Measurements from ENCODE around the gene SNX30.

Gene SNX30

DNA sequence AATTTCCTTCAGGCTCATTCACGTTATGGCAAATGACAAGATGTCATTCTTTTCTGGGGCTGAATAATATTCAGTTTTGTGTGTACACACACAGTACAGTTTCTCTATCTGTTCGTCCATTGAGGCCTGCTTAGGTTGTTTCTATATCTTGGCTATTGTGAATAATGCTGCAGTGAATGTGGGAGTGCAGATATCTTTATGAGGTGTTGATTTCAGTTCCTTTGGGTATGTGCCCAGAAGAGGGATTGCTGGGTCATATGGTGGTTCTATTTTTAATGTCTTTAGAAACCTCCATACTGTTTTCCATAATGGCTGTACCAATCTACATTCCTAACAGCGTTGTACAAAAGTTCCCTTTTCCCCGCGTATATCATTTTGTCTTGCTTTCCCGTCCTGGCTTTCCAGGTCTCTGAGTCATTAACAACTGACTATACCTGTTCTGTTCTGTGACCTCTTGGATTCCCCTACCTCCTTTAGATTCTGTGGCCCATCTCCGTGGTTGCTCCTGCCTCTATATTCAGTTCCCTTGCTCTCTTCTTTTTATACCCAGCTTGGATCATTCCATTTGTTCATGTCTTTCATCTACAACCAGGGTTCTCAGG lies 6.8 kb downstream of the SNX30 start:
- in situ Hi-C loops (cut with HindIII; ENCODE audit: low sequenced_read_pairs) = no loop called here
- TF ChIP-seq, protein P1, sequence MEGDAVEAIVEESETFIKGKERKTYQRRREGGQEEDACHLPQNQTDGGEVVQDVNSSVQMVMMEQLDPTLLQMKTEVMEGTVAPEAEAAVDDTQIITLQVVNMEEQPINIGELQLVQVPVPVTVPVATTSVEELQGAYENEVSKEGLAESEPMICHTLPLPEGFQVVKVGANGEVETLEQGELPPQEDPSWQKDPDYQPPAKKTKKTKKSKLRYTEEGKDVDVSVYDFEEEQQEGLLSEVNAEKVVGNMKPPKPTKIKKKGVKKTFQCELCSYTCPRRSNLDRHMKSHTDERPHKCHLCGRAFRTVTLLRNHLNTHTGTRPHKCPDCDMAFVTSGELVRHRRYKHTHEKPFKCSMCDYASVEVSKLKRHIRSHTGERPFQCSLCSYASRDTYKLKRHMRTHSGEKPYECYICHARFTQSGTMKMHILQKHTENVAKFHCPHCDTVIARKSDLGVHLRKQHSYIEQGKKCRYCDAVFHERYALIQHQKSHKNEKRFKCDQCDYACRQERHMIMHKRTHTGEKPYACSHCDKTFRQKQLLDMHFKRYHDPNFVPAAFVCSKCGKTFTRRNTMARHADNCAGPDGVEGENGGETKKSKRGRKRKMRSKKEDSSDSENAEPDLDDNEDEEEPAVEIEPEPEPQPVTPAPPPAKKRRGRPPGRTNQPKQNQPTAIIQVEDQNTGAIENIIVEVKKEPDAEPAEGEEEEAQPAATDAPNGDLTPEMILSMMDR (IDR thresholded peaks at IDR 0.05; ENCODE audit: low read depth, low read length) = no peak
- no peak for DNase-seq (ENCODE audit: low read depth, low spot score)

DNA sequence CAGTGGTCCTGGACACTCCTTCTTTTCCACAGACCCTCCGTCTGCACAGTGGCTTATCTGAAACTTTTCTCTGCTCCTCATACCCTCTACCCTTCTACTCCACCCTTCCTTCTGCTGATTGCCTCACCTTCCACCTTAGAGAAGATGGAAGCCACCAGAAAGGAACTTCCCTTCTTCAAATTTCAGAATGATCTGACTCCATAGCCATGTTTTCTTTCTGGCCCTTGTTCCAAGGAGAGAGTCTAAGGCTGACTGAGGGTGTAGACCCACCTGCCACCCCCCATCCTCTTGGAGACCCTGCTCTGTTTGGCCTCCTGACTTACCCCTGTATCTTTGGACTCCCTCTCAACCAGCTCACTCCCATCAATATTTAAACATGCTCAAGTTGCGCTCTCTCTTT lies 7.4 kb downstream of the SNX30 start:
- in situ Hi-C loops (cut with HindIII; ENCODE audit: low sequenced_read_pairs) = no loop called here
- H3K4me3 ChIP-seq (ENCODE audit: low read depth, low read length) = no peak overlapping the region
- no peak for DNase-seq (ENCODE audit: low read depth, low spot score)
- TF ChIP-seq, protein P1 (IDR thresholded peaks at IDR 0.05; ENCODE audit: low read depth, low read length) = no peak

More for the DNA sequence above, 6.8 kb downstream of the SNX30 start:
- no peak overlapping the region for H3K4me3 ChIP-seq (ENCODE audit: low read depth, low read length)

DNA sequence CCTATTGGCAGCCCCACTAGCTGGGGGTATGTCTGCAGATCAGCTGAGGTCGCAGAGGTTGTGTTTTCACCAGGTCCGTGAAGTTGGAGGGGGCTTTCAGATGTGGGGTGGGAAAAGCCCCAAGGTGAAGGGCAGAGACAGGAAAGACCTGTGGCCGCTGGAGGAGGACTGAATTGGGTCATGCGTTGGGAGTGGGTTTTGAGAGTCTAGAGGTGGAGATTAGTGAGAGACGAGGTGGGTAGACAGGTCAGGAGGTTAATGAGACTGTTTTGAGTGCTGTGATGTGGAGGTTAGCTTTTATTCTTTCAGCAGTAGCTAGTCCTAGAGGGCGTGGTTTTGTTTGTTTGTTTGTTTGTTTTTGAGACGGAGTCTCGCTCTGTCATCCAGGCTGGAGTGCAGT lies 10.3 kb downstream of the SNX30 start:
- TF ChIP-seq, protein P1 (IDR thresholded peaks at IDR 0.05; ENCODE audit: low read depth, low read length) = no peak
- in situ Hi-C loops (cut with HindIII; ENCODE audit: low sequenced_read_pairs) = no loop called here
- H3K4me3 ChIP-seq (ENCODE audit: low read depth, low read length) = no peak overlapping the region
- no peak for DNase-seq (ENCODE audit: low read depth, low spot score)

DNA sequence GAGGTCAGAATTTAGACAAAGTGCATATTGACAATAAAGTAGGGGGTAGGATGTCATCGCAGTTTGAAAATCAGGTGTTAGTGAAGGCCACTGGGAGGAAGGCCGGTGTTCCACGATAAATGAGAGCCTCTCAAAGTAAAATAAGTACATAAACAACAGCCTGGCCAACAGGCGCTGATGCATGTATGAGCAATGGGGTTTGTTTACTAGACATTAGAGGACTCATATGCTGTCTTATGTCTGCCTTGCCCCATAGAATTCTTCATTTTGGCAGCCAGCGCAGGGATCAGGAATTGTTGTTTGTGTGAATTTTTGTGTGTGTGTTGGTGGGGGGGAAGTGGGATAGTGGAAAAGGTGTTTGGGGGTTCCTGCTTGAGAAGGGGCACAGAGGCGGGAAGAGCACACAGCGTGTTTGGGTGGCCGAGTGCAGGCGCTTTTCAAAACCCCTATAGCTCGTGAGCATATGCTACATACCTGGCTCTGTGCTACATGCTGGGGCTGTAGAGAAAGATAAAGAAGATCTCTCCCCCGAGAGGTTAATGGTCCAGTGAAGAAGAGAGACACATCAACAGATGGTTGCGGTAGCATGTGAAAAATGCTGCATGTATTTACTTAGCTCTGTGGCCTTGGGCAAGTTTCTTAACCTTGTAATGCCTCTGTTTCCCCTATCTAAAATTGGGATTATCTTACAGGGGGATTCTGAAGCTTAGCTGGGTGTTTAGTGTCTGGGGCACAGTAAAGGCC lies 11.5 kb downstream of the SNX30 start:
- no peak for DNase-seq (ENCODE audit: low read depth, low spot score)
- no peak overlapping the region for H3K4me3 ChIP-seq (ENCODE audit: low read depth, low read length)
- TF ChIP-seq, protein P1 (IDR thresholded peaks at IDR 0.05; ENCODE audit: low read depth, low read length) = no peak
- in situ Hi-C loops (cut with HindIII; ENCODE audit: low sequenced_read_pairs) = no loop called here

DNA sequence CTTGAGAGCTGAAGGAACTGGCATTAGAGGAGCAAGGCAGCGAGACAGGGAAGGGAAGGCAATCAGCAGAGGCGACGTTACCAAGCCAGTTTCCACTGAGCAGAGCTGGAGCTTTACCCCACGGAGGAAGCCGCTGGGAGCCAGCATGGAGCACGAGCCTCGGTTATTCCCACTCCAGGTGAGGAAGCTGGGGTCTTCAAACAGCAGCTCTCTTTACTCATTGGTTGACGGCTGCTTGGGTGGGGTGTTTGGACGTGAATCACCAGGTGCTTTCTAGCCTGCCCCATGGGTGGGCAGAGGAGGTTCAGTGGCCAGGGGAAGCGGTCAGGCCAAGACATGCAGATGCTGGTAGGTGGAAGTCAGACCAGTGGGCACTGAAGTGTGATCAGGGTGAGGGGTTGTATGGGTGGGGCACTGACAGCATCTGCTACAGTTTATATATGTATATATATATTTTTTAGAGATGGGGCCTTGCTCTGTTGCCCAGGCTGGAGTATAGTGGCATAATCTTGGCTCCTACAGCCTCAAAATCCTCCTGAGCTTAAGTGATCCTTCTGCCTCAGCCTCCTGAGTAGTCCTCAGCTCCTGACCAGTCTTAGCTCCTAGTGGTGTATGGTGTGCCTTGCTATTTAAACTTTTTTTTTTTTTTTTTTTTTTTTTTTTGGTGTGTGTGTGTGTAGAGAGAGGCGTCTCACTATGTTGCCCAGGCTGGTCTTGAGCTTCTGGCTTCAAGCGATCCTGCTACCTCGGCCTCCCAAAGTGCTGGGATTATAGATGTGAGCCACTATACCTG lies 12.4 kb downstream of the SNX30 start:
- in situ Hi-C loops (cut with HindIII; ENCODE audit: low sequenced_read_pairs) = no loop called here
- DNase-seq (ENCODE audit: low read depth, low spot score) = no peak
- no peak overlapping the region for H3K4me3 ChIP-seq (ENCODE audit: low read depth, low read length)
- TF ChIP-seq, protein P1 (IDR thresholded peaks at IDR 0.05; ENCODE audit: low read depth, low read length) = no peak

DNA sequence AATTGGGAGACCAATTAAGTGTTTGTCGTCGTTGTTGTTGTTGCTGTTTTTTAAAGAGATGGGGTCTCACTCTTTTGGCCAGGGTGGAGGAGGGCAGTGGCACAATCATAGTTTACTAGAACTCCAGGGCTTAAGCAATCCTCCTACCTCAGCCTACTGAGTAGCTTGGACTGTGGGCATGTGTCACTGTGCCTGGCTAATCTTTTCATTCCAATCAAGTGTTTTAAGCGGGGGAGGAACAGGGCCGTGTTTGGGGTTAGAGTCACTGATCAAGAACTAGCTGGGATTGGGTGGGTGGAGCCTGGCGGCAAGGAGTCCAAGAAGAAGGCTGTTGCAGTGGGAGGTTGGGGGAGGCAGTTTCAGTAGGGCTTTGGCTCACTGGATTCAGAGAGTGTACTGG lies 13.8 kb downstream of the SNX30 start:
- H3K4me3 ChIP-seq (ENCODE audit: low read depth, low read length) = no peak overlapping the region
- no peak for DNase-seq (ENCODE audit: low read depth, low spot score)
- TF ChIP-seq, protein P1 (IDR thresholded peaks at IDR 0.05; ENCODE audit: low read depth, low read length) = no peak
- in situ Hi-C loops (cut with HindIII; ENCODE audit: low sequenced_read_pairs) = no loop called here
